Adrenal gland (tissue), 5 donors: ENCODE results near the gene TPSD1.

ENCODE experiments used
- CTCF ChIP-seq, 6 experiments: fragments of 450-650 bp in 4 of 6; fragments of 200-600 bp in 2 of 6; sonication (generic) in 1 of 6; IDR thresholded peaks; 1 replicate in 5 of 6; 2 replicates in 1 of 6; pipeline versions ENCODE4 v1.5.1 to v1.8.0; 2016 to 2021; ENCODE audit warnings: antibody characterized with exemption in 6 of 6, mild to moderate bottlenecking in 2 of 6, moderate library complexity in 1 of 6
- POLR2A ChIP-seq, 2 donors: fragments of 450-650 bp; IDR thresholded peaks; one replicate each; pipeline ENCODE4 v1.6.1; 2017; ENCODE audit warnings: antibody characterized with exemption in 2 of 2, mild to moderate bottlenecking in 2 of 2, moderate library complexity in 1 of 2
- donor health status: DM: no; HTN: no; CAD: no.

- TF ChIP-seq CTCF (IDR thresholded peaks at IDR 0.05) (no peak), POLR2A (IDR thresholded peaks at IDR 0.05) (no peak)
Measured at GRCh38 chr16:1211451-1212268, 44.2 kb upstream of the TPSD1 start.
